Mesenteric fat pad (tissue), 1 donor: ENCODE results near the gene ALPL. TPM values are rescaled to one million over a fixed set of nuclear protein-coding genes. Genes with fewer than 3 reads are reported as not detected.
"Not testable (repeated sequence)": the region's sequence is repeated elsewhere in the genome, so short reads cannot be mapped to it uniquely, and the experiment has no call there.

ENCODE experiments used
- DNase-seq: peaks from one replicate; pipeline ENCODE4 v3.0.0-alpha.2; 2020; ENCODE audit warnings: low spot score
- long read RNA-seq: library from polyadenylated mRNA; unstranded; transcript quantifications from one replicate; pipeline ENCODE4 v2.0.0, GENCODE V29; 2020
- total RNA-seq: library from RNA; stranded (reverse); fragmentation: NEBNext Ultra II Directional; extraction: Animal tissue kit (Norgen Biotek cat#: 25700); gene quantifications from one replicate; pipeline ENCODE4 v1.2.1, GENCODE V29; 2021
- donor health status: DM: yes; HTN: yes; CAD: no.

Gene ALPL
- 129 TPM for total RNA-seq
- long read RNA-seq, transcript ALPL-204 (12 exons, 2,589 nt), result major isoform, 264 of 431 reads
- long read RNA-seq, transcript ALPL-207 (11 exons, 2,131 nt), result minor isoform, 24 of 431 reads
- long read RNA-seq, partial matches to known transcripts, result 72 of 431 reads
- long read RNA-seq, other reads (novel, unspliced or antisense), result 65 of 431 reads

DNA sequence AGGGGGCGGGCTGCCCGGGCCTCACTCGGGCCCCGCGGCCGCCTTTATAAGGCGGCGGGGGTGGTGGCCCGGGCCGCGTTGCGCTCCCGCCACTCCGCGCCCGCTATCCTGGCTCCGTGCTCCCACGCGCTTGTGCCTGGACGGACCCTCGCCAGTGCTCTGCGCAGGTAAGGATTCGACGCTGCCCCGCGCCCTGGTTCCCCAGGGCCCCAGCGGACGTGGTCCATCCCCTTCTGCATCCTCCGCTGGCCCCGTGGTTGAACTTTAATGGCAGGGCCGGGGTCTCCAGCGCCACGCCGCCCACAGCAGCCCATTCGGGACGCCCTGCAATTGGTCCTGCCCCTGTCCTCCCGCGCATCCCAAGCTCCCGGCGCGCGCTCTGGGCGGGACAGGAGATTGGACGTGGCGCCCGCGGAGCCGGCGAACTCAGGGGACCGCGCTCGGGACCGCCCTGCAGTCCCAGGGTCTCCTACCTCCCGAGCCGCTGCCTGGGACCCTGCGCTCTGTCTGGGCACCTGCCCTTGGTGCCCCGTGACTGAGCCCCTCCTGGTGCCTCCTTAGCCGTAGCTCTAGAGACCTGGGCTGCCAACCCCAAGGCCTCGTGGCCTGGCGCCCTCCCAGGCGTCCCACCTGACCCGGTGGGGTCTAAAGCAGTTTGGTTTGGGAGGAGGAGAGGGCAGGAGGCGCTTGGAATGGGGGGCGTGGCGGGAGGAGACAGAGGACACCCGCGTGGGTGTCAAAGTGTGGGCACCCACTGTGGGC lies at the start of gene ALPL:
Gene ALPL, plus strand, starts transcription at position 73 of the 762 bp plus-strand sequence. CDS start 44,659 bp downstream, outside the sequence.
- no peak for DNase-seq

DNA sequence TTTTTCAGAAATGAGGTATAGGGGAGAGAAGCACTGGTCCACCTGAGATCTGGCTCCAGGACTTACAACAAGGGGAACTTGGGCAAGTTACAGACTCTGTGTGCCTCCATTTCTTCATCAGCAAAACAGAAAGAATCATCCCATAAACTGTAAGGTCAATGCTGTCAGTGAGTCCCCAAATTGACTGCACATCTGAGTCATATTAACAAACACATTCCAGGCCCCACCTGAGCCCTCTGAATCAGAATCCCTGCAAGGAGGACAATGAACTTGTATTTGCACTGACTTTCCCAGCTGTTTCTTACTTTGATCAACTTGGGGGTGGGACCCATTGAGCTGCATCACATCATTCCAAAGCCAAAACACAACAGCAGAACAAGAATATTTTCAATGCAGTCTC lies 44.1 kb upstream of the ALPL start:
- not testable (repeated sequence) for DNase-seq

DNA sequence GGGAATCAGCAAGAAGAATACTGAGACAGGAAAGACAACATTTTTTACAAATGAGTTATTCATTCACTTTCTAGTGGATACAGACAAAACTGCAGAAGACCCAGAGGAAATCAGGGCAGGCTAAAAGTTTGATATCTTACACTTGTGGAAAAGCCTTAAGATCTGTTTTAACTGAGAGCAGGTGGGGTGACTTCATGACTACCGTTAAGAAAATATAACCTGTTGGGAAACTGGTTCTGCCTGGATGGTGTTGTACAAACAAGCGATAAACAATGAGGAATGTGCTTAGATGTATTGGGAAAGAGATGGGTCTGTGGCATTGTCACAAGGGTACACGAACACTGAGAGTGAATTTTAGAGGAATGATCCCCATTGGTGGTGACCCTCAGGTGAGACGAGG lies 41.3 kb upstream of the ALPL start:
- not testable (repeated sequence) for DNase-seq

- no peak for DNase-seq
Observed at GRCh38 chr1:21468599-21468998, 40.6 kb upstream of the ALPL start.

DNA sequence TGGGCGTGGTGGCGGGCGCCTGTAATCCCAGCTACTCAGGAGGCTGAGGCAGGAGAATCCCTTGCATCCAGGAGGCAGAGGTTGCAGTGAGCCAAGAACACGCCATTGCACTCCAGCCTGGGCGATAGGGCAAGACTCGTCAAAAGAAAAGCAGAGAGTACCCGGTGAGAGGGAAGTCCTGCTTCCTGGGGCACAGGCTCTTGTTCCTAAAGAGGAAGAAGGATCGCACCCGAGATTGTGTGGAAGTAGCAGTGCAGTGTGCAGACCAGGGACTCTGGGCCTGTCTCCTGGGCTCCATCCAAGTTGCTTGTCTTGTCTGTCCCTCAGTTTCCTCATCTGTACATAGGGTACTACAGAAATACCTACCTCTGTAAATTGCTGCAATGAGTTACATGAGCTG lies 39.6 kb upstream of the ALPL start:
- no peak for DNase-seq

DNA sequence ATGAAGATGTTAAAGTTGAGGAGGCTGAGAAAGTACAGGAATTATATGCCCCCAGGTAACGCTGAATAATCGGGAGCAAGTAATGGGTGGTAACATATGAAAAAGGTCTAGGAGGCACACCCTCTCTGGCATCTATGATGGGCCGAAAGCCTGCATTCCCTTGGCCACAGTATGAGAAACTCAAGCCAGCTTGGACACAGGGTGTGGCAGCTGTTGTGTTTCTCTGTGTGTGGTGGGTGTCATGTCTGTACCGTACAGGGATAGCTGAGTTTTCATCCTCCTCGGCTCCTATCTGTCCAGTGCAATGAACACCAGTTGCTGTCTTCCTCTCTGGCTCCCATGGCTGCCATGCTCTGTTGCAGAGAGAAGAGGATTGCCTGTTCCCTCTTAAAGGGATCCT lies 36.4 kb upstream of the ALPL start:
- DNase-seq, result no peak

DNA sequence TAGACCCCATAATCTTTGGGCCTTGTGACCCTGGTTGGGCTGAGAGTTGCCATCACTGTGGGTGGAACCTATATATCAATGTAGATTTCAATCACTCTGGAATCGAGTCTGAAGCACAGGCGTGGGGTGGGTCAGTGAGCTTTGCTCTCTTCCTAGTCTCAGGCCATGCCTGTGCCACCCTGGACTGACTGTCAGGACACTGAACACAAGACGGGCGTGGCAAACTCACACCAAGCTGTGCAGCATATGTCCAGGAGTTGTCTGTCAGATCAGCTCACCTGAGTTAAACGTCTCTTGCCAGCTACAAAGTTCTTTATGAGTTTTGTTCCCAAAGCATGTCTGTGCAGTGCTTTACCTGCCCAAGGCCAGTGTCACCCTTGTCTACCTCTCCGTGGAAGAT lies 30.9 kb upstream of the ALPL start:
- no peak for DNase-seq

DNA sequence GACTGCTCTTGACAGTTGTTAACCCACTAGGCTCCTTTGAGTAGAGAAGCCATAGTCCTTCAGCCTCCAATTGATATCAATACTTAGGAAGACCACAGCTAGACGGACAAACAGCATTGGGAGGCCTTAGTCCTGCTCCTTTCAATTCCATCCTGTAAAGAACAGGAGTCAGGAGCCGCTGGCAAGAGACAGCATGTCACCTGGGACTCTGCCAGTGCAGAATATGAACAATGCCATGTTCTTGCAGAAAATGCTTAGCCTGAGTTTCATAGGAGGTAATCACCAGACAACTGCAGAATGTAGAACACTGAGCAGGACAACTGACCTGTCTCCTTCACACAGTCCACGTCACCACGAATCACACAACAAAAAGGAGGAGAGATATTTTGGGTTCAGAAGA lies 25.3 kb upstream of the ALPL start:
- DNase-seq, result peak; percentile 12

DNA sequence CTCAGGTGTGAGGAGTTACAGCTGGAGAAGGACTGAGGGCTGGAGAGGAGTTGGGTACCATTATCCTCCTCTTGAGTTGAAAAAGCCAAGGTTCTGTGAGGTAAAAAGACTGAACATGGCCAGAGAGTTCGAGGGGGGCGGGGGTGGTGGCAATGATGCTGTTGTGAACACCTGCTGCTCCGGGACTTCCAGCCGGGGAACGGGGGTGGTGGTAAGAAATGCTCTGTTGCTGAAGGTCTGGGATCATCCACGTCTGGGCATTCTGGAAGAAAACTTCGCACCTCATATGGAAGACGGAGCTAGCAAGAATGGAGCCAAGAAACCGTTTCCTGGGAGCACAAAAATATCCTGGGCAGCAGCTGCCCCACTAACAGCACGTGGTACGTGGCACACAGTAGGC lies 20.1 kb upstream of the ALPL start:
- peak; percentile 67 for DNase-seq

DNA sequence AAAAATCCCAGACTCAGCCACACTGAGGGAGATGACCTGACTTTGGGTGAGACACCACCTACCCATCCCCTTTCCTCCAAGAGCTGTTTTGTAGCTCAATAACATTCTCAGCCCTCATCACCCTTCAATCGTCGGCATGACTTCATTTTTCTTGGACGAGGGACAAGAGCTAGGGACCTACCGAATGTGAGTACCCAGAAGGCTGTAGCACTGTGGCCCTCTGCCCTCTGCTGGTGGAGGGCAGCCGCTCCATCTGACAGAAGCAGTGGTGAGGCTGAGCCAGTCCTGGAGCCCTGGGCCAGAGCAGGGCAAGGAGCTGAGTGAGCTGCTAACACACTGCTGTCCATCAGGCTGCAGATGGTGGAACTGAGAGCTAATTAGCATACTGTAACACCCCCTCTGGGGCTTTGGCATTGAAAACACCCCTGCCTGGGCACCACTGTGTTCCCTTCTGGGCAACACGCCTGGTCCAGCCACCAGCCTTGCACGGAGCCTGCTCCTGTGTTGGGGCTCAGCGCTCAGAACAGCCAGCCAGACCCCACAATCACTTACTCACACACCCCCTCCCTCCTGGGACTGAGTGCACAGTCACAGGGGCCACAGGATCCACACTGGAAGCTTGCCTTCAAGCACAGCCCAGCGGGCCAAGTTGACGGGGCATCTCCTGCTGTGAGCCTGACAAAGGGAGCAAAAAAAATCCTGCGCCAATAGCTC lies 18.3 kb upstream of the ALPL start:
- DNase-seq, result peak; percentile 83

DNA sequence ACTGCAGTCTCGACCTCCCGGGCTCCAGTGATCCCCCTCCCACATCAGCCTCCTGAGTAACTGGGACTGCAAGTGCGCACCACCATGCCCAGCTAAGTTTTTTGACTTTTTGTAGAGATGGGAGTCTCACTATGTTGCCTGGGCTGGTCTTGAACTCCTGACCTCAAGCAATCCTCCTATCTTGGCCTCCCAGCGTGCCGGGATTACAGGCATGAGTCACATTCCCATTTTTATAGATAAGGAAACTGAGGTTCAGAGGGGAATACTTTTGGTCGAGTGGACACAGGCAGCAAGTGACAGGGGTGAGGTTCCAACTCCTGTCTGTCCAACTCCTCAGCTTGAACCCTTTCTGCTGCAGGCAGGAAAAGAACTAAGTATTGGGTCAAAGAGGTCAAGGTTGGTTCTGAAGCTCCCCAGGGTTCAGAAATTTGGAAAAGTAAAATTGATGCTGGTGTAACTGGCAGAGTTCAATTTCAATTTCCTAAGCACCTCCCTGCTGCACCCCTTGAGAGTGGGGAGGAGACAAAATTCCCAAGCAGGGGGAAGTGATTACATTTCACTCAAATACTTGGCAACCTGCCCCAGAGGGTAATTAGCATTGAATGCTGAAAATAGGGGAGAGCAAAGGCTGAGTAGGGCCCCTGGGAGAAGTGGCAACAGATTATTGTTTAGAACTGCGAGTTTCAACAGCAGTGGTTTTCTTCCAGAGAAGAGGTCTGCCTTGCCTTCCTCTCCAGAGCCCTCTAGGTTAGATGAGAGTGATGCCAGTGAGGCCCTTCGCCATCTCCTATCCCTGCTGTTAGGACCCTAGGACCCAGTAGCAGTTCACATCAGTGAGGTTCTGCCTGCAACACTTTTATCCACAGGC lies 17.5 kb upstream of the ALPL start:
- DNase-seq, result no peak

DNA sequence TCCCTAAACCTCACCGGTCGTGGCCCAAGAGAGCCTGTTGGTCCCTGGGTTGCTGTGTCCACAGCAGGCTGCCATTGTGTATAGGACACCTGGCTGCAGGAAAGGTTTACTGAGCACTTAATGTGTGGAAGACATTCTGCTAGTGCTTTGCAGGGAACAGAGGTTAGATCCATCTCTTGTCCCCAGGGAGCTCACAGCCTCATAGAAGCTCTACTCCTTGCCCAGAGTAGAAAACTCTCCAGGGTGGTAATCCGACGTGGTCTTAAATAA lies 16.9 kb upstream of the ALPL start:
- peak; percentile 39 for DNase-seq

DNA sequence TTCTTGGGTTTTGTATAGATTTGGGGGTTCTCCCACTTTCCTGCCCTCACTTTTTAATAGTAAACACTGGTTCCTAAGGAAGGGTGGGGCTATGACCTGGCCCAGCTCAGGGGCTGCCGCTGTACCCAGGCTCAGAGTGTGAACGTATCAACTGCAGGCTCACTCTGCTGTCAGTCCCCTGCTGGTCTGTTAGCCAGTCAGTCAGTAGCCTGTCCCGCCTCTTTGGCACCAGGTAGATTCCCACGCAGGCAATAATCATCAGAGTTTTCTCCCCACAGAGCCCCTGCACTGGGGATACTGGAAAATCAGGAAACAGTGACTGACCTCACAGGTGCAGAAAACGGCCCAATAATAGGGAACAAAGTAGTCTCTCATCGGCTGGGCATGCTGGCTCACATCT lies 15.0 kb upstream of the ALPL start:
- DNase-seq, result peak; percentile 37

GRCh38 chr1:21495225-21495820 lies 13.9 kb upstream of the ALPL start:
- peak; percentile 65 for DNase-seq

DNA sequence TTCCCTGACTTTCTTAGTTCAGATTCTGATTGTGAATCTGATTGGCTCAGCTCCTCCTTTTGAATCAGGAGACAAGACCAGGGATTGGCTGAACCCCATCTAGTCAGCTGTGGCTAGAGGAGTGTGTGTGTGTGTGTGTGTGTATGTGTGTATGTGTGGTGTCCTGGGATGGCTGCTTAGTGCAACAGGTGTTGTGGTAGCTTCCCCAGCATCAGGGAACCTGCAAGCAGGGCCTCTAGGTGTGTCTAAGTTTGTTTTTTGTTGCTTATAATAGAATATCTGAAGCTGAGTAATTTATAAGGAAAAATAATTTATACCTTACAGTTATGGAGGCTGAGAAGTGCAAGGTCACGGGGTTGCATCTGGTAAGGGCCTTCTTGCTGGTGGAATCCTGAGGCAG lies 13.2 kb upstream of the ALPL start:
- DNase-seq, result no peak

DNA sequence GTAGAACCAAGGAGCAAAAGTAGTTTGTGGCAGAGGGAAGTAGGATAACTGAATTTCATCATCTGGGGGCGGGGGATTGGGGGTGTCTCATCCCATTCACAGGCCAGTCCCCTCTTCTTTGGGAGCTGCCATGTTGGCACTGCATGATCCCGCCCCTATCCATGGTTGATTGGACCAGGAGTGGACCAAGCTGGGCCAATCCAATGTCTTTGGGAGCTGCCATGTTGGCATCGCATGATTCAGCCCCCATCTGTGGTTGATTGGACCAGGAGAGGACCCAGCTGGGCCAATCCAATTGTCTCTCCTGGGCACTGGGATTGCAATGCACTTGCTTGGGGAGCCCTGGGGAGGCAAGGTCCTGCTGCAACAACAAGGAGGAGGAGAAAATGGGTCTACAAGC lies 12.3 kb upstream of the ALPL start:
- DNase-seq, result peak; percentile 80

DNA sequence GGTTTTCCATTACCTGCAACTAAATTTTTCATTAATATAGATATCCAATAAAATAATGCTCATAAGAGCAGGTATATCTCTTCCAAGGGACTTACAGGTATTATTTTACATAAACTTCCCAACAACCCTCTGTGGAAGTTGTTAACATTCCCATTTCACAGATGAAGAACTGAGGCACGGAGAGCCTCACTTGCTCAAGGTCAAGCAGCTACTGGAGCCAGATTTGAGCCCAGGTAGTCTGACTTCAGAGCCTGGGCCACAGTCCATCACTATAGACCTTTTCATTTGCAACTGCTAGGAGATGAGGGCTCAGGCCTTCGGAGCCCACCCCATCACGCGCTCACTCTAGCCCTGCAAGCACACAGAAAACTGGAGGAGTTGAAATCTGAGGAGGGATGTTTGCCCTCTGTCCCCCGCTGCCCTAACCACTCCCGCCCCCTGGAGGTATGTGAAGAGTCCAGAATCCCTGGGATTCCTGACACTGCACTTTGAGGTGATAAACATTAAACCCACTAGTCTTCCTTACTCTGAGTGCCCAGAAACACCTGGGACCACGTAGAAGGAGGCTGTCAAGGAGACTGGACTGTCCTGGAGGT lies 11.7 kb upstream of the ALPL start:
- DNase-seq, result peak; percentile 51

GRCh38 chr1:21499283-21499950 lies 9.8 kb upstream of the ALPL start:
- DNase-seq, result peak; percentile 2

DNA sequence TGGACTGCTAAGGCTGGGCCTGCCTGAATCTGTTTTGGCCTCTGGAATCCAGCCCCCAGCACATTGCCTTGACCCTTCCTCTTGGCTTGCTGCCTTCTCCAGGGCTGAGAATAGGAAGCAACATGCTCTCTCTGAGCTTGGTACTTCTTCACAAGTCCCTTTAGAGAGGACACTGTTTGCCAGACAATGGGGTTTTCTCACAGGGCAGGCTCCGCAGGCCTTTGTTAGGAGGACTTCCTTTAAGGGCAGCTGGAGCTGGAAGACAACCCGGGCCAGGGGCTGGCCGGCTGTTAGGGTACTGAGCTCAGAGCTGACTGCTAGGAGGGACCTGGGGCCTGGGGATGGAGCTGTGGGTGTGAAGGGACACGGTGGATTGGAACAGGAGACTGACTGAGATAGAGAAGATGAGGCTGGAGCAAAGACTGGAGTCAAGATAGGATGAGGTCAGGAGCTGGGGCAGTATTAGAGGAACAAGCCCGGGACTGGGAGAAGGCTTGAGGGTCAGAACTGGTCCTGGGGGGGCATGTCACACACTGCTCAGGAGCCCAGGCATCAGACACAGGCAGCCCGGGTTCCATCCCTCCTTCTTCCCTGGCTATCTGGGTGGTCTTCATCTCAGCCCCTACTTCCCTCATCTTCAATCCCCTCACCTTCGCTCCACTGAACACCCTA lies 5.4 kb upstream of the ALPL start:
- DNase-seq, result no peak

DNA sequence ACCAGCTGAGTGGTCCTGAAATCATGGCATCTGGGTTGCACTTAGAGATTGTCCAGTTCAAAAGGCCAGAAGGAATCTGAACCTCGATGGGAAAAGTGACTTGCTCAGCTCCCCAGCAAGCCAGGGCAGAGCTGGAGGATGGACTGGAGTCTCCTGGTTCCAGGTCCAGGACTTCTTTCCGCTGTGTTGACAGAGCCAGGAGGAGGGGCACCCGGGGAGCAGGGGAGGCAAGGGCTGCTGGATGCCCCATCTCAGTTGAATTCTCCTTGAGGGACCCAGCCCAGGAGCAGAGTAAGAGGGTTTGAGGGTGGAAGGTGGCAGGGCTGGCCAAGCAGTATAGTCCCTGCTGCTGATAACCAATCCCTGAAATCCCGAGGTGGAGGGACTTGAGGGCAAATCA lies 2.4 kb upstream of the ALPL start:
- DNase-seq, result no peak
